Measurements from ENCODE around the gene ATP2A3. TPM values are rescaled to one million over a fixed set of nuclear protein-coding genes. Genes with fewer than 3 reads are reported as not detected.

The ATP2A3 gene
- total and polyA plus RNA-seq, 2 donors (not counting 3 experiments of a cell fraction or from before 2014, with no cell fraction given) = 0.37 to 0.55 TPM

DNA sequence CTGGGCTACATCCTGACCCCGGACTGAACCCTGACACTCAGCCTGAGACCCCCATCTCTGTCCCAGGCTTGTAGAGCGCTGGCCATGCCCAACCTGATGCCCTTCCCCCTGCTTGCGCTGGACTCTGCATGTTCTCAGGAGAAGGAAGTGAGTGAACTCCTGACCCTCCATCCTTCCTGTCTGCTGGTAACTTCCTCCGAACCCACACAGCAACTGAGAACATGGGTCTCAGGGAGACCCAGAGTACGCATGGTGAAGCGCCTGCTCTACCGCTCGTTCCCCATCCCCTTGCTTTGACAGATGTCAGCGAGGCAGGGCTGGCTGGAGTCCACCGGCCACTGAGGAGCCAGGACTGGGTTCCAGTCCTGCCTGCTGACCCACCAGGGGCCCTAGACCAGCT, 77.5 kb downstream of the ATP2A3 start:
- no peaks in the 10 kb centered on the region for H3K36me3 ChIP-seq (ENCODE audit: control insufficient read depth in 2 of 2, extremely low read depth in 1 of 2, insufficient read depth in 2 of 2, low read length in 2 of 2)
- no peaks in the 10 kb centered on the region for H4K20me1 ChIP-seq (replicated peaks; ENCODE audit: control insufficient read depth, extremely low read depth, insufficient read depth, low read length)
- H2AFZ ChIP-seq (ENCODE audit: low read depth, low read length) = no peak overlapping the region
- no peak overlapping the region for H3K9ac ChIP-seq (replicated peaks; ENCODE audit: extremely low read depth, insufficient read depth, low read length)
- no peak for DNase-seq (ENCODE audit: low read depth, low spot score)
- no peaks in the 10 kb centered on the region for H3K9me1 ChIP-seq (replicated peaks; ENCODE audit: control insufficient read depth, extremely low read depth, insufficient read depth, low read length)
- H3K4me2 ChIP-seq (ENCODE audit: insufficient read depth, low read length) = peak overlapping the region; percentile 20
- TF ChIP-seq POLR2A (IDR thresholded peaks at IDR 0.05; ENCODE audit: low read depth, low read length) = no peak
- H3K27me3 ChIP-seq (ENCODE audit: control insufficient read depth in 2 of 2, insufficient read depth in 2 of 2, low read length in 2 of 2) = no peaks in the 10 kb centered on the region
- peaks cover 21% of the 10 kb centered on the region for H3K79me2 ChIP-seq (ENCODE audit: control insufficient read depth, insufficient read depth, low read length)
- H3K4me1 ChIP-seq (ENCODE audit: control insufficient read depth, extremely low read depth, insufficient read depth, low read length) = peaks cover 57% of the 10 kb centered on the region
- no peaks in the 10 kb centered on the region for H3K9me3 ChIP-seq (replicated peaks; ENCODE audit: control insufficient read depth, insufficient read depth, low read length)
- H3K4me3 ChIP-seq (replicated peaks in 1 of 3; ENCODE audit: insufficient read depth in 1 of 3, low read depth in 1 of 3, low read length in 3 of 3) = no peak overlapping the region
- no TSS peak for BruUV-seq (replicated peaks)
- intact Hi-C loops (cut with micrococcal nuclease) = no loop called here
- peak; percentile 73 for FAIRE-seq
- dilution Hi-C loops (cut with MboI; ENCODE audit: extremely low pct_ligation_motif_present, low sequenced_read_pairs) = no loop called here
- peak overlapping the region; percentile 72 for H3K27ac ChIP-seq (ENCODE audit: insufficient read depth, low read depth, low read length)
- ChIA-PET POLR2A (no interaction called here), CTCF (no interaction called here)

DNA sequence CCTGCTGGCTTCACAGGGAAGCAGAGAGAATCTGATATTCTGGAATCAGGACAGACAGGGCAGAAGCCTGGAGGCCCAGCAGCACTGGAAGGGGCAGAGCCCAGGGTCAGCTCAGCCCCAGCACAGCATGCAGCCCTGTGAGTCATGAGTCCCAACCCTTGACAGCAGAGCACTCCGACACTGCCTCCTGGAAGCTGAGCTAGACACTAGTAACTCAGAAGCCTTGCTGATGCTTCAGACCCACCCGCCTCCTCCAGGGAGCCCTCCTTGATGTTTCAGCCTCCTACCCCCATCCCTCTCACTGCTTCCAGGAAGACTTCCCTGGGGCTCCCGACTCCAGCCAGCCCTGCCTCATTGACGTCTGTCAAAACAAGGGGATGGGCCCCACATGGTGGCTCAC, 78.3 kb downstream of the ATP2A3 start:
- BruUV-seq (replicated peaks) = no TSS peak
- no peak overlapping the region for H2AFZ ChIP-seq (ENCODE audit: low read depth, low read length)
- peaks cover 21% of the 10 kb centered on the region for H3K79me2 ChIP-seq (ENCODE audit: control insufficient read depth, insufficient read depth, low read length)
- no peaks in the 10 kb centered on the region for H3K9me1 ChIP-seq (replicated peaks; ENCODE audit: control insufficient read depth, extremely low read depth, insufficient read depth, low read length)
- POLR2A ChIA-PET = no interaction called here
- H3K36me3 ChIP-seq (ENCODE audit: control insufficient read depth in 2 of 2, extremely low read depth in 1 of 2, insufficient read depth in 2 of 2, low read length in 2 of 2) = no peaks in the 10 kb centered on the region
- H4K20me1 ChIP-seq (replicated peaks; ENCODE audit: control insufficient read depth, extremely low read depth, insufficient read depth, low read length) = no peaks in the 10 kb centered on the region
- DNase-seq (ENCODE audit: low read depth, low spot score) (peak; percentile 29), FAIRE-seq (peak; percentile 90)
- TF ChIP-seq FOS (IDR thresholded peaks at IDR 0.05; ENCODE audit: borderline replicate concordance, insufficient read depth, low read length) = no peak
- TF ChIP-seq MYC (IDR thresholded peaks at IDR 0.05; ENCODE audit: low read depth, low read length) = no peak
- TF ChIP-seq, protein P1, sequence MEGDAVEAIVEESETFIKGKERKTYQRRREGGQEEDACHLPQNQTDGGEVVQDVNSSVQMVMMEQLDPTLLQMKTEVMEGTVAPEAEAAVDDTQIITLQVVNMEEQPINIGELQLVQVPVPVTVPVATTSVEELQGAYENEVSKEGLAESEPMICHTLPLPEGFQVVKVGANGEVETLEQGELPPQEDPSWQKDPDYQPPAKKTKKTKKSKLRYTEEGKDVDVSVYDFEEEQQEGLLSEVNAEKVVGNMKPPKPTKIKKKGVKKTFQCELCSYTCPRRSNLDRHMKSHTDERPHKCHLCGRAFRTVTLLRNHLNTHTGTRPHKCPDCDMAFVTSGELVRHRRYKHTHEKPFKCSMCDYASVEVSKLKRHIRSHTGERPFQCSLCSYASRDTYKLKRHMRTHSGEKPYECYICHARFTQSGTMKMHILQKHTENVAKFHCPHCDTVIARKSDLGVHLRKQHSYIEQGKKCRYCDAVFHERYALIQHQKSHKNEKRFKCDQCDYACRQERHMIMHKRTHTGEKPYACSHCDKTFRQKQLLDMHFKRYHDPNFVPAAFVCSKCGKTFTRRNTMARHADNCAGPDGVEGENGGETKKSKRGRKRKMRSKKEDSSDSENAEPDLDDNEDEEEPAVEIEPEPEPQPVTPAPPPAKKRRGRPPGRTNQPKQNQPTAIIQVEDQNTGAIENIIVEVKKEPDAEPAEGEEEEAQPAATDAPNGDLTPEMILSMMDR (IDR thresholded peaks at IDR 0.05; ENCODE audit: extremely low read depth in 1 of 2, insufficient read depth in 1 of 2, low read depth in 1 of 2, low read length in 2 of 2) = no peak
- TF ChIP-seq POLR2AphosphoS5 (IDR thresholded peaks at IDR 0.05; ENCODE audit: insufficient read depth, low read depth, low read length) = no peak
- no peak for TF ChIP-seq EZH2 (IDR thresholded peaks at IDR 0.05; ENCODE audit: borderline replicate concordance, low read depth, low read length, severe bottlenecking)
- TF ChIP-seq, protein P2, sequence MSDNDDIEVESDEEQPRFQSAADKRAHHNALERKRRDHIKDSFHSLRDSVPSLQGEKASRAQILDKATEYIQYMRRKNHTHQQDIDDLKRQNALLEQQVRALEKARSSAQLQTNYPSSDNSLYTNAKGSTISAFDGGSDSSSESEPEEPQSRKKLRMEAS (IDR thresholded peaks at IDR 0.05; ENCODE audit: insufficient read depth, insufficient read length) = no peak
- no peak for TF ChIP-seq GATA2 (IDR thresholded peaks at IDR 0.05; ENCODE audit: insufficient read depth, insufficient read length, low read depth, low read length)
- TF ChIP-seq JUN (IDR thresholded peaks at IDR 0.05; ENCODE audit: borderline replicate concordance, insufficient read depth, insufficient read length, low read depth) = no peak
- no peak for TF ChIP-seq POLR2A (IDR thresholded peaks at IDR 0.05; ENCODE audit: low read depth, low read length)
- H3K9ac ChIP-seq (replicated peaks; ENCODE audit: extremely low read depth, insufficient read depth, low read length) = no peak overlapping the region
- peak overlapping the region; percentile 2 for H3K27ac ChIP-seq (ENCODE audit: insufficient read depth, low read depth, low read length)
- H3K4me3 ChIP-seq (replicated peaks in 1 of 3; ENCODE audit: insufficient read depth in 1 of 3, low read depth in 1 of 3, low read length in 3 of 3) = no peak overlapping the region
- H3K27me3 ChIP-seq (ENCODE audit: control insufficient read depth in 2 of 2, insufficient read depth in 2 of 2, low read length in 2 of 2) = no peaks in the 10 kb centered on the region
- no peaks in the 10 kb centered on the region for H3K9me3 ChIP-seq (replicated peaks; ENCODE audit: control insufficient read depth, insufficient read depth, low read length)
- H3K4me1 ChIP-seq (ENCODE audit: control insufficient read depth, extremely low read depth, insufficient read depth, low read length) = peaks cover 49% of the 10 kb centered on the region
- CTCF ChIA-PET = interaction anchor here (1.8 kb wide), 1 partner anchor 42 kb away, joined by 4 read pairs; no protein-coding TSS in a partner anchor
- no peak overlapping the region for H3K4me2 ChIP-seq (ENCODE audit: insufficient read depth, low read length)
- intact Hi-C loops (cut with micrococcal nuclease) = no loop called here
- dilution Hi-C loops (cut with MboI; ENCODE audit: extremely low pct_ligation_motif_present, low sequenced_read_pairs) = no loop called here
